HG03280 (cell line): ENCODE results near the gene RIN2.
"Not testable (repeated sequence)": the region's sequence is repeated elsewhere in the genome, so short reads cannot be mapped to it uniquely, and the experiment has no call there.

Source experiments
- ATAC-seq: cut with Tn5 transposase; IDR thresholded peaks from one replicate; pipeline ENCODE4 v1.9.1; 2021; ENCODE audit warnings: mild to moderate bottlenecking, moderate library complexity; ENCODE audit not compliant: unreplicated experiment

RIN2 gene

GRCh38 chr20:19735446-19735845 lies 22.6 kb upstream of the RIN2 start:
- no peak for ATAC-seq

- no peak for ATAC-seq
Observed at GRCh38 chr20:19737025-19737424, 21.0 kb upstream of the RIN2 start.

GRCh38 chr20:19738951-19739350 lies 19.1 kb upstream of the RIN2 start:
- no peak for ATAC-seq

- ATAC-seq: no peak
Observed at GRCh38 chr20:19739351-19739750, 18.7 kb upstream of the RIN2 start.

GRCh38 chr20:19740512-19740911 lies 17.5 kb upstream of the RIN2 start:
- no peak for ATAC-seq

- ATAC-seq: no peak
Observed at GRCh38 chr20:19741924-19742323, 16.1 kb upstream of the RIN2 start.

- ATAC-seq: no peak
Observed at GRCh38 chr20:19742974-19743639, 15.0 kb upstream of the RIN2 start.

GRCh38 chr20:19743640-19743995 lies 14.4 kb upstream of the RIN2 start:
- ATAC-seq: no peak

GRCh38 chr20:19745106-19745505 lies 13.0 kb upstream of the RIN2 start:
- ATAC-seq: no peak

- no peak for ATAC-seq
Observed at GRCh38 chr20:19745584-19745983, 12.5 kb upstream of the RIN2 start.

GRCh38 chr20:19746396-19746795 lies 11.7 kb upstream of the RIN2 start:
- ATAC-seq: no peak

GRCh38 chr20:19747903-19748302 lies 10.2 kb upstream of the RIN2 start:
- ATAC-seq: no peak

GRCh38 chr20:19748681-19749080 lies 9.4 kb upstream of the RIN2 start:
- no peak for ATAC-seq

GRCh38 chr20:19749618-19750071 lies 8.4 kb upstream of the RIN2 start:
- ATAC-seq: no peak

- ATAC-seq: no peak
Observed at GRCh38 chr20:19750101-19750606, 7.9 kb upstream of the RIN2 start.

GRCh38 chr20:19750907-19751636 lies 7.0 kb upstream of the RIN2 start:
- ATAC-seq: no peak

GRCh38 chr20:19754201-19754600 lies 3.9 kb upstream of the RIN2 start:
- ATAC-seq: not testable (repeated sequence)

GRCh38 chr20:19756761-19757486 lies 1.1 kb upstream of the RIN2 start:
- ATAC-seq: no peak

GRCh38 chr20:19757487-19758132 lies 448 bp upstream of the RIN2 start:
- ATAC-seq: no peak

- ATAC-seq: no peak
Observed at GRCh38 chr20:19758501-19759331, 658 bp downstream of the RIN2 start.
